ENCODE measurements around the gene USP33.
"Not testable (repeated sequence)": the region's sequence is repeated elsewhere in the genome, so short reads cannot be mapped to it uniquely, and the experiment has no call there.

USP33 gene

GRCh38 chr1:77652268-77652667 lies 107.4 kb downstream of the USP33 start:
- DNase-seq (ENCODE audit: low read depth, low spot score), result no peak
- Histone ChIP-seq H3K4me3 (ENCODE audit: low read length) (no peak overlapping the region), H3K4me1 (ENCODE audit: control insufficient read depth, insufficient read depth, low read length) (no peaks in the 10 kb centered on the region), H3K36me3 (ENCODE audit: control insufficient read depth, insufficient read depth, low read length) (no peaks in the 10 kb centered on the region), H3K27me3 (ENCODE audit: control insufficient read depth, insufficient read depth, low read length) (no peaks in the 10 kb centered on the region), H3K27ac (ENCODE audit: low read length) (no peak overlapping the region), H3K9me3 (ENCODE audit: control insufficient read depth, insufficient read depth, low read length) (no peaks in the 10 kb centered on the region; the same call in 1 of the 2 replicates)

DNA sequence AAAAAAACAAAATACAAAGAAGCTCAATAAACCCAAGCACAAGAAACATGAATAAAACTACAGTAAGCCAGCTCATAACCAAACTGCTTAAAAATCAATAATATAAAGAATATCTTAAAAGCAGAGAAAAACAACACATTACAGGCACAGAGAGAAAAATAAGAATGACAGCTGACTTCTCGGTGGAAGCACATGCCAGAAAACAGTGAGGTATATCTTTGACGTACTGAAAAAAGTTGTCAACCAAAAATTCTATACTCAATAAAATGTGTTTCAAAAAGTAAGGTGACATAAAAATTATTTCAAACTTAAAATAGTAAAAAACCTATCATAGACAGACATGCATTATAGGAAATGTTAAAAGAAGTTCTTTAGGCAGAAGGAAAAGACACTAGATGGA lies 110.5 kb downstream of the USP33 start:
- Histone ChIP-seq H3K27me3 (ENCODE audit: control insufficient read depth, insufficient read depth, low read length) (no peaks in the 10 kb centered on the region), H3K9me3 (ENCODE audit: control insufficient read depth, insufficient read depth, low read length) (no peaks in the 10 kb centered on the region; the same call in 1 of the 2 replicates), H3K4me3 (ENCODE audit: low read length) (no peak overlapping the region), H3K36me3 (ENCODE audit: control insufficient read depth, insufficient read depth, low read length) (no peaks in the 10 kb centered on the region), H3K27ac (ENCODE audit: low read length) (no peak overlapping the region), H3K4me1 (ENCODE audit: control insufficient read depth, insufficient read depth, low read length) (no peaks in the 10 kb centered on the region)
- no CpG with 5 or more reads among the region's 2 CpGs for WGBS (ENCODE audit: insufficient coverage, insufficient read length)
- DNase-seq (ENCODE audit: low read depth, low spot score), result no peak

DNA sequence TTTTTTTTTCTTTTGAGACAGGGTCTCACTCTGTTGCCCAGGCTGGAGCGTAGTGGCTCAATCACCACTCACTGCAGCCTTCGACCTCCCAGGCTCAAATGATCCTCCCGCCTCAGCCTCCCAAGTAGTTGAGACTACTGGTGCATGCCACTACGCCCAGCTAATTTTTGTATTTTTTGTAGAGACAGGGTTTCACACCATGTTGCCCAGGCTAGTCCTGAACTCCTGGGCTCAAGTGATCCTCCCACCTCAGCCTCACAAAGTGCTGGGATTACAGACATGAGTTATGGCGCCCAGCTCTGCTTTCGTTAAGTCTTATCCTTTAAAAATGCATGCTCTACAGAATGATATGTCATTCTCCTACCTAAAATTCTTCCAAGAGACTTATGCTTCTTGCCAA lies 113.4 kb downstream of the USP33 start:
- not testable (repeated sequence) for H3K4me3 ChIP-seq (ENCODE audit: low read length); H3K9me3 ChIP-seq (ENCODE audit: control insufficient read depth, insufficient read depth, low read length); H3K36me3 ChIP-seq (ENCODE audit: control insufficient read depth, insufficient read depth, low read length); H3K4me1 ChIP-seq (ENCODE audit: control insufficient read depth, insufficient read depth, low read length); DNase-seq (ENCODE audit: low read depth, low spot score); H3K27ac ChIP-seq (ENCODE audit: low read length); H3K27me3 ChIP-seq (ENCODE audit: control insufficient read depth, insufficient read depth, low read length)
- WGBS (ENCODE audit: insufficient coverage, insufficient read length), result no CpG with 5 or more reads among the region's 6 CpGs
